Activated CD4-positive, alpha-beta memory T cell treated with anti-CD3 and anti-CD28 coated beads for 36 hours (primary cell): ENCODE results near the gene NCAN. TPM values are rescaled to one million over a fixed set of nuclear protein-coding genes. Genes with fewer than 3 reads are reported as not detected.
"Not testable (repeated sequence)": the region's sequence is repeated elsewhere in the genome, so short reads cannot be mapped to it uniquely, and the experiment has no call there.

Source experiments
- CTCF ChIA-PET: fragments of 350-600 bp; sonication (Branson Sonifier 250); formaldehyde crosslinking; loops from one replicate; lab custom pipeline; 2021; ENCODE audit warnings: antibody characterized with exemption, inconsistent platforms; lab: Charles Lee
- POLR2A ChIA-PET: fragments of 350-600 bp; sonication (Branson Sonifier 250); formaldehyde crosslinking; loops from one replicate; lab custom pipeline; 2021; ENCODE audit warnings: antibody characterized with exemption; lab: Charles Lee
- DNase-seq: peaks from one replicate; pipeline ENCODE4 v3.0.0-alpha.2; 2020
- H3K27ac Mint-ChIP-seq: one replicate; pipeline ENCODE4 v1.8.0; 2021; ENCODE audit warnings: mixed read lengths
- H3K27me3 Mint-ChIP-seq: one replicate; pipeline ENCODE4 v1.8.0; 2021; ENCODE audit warnings: mixed read lengths
- H3K36me3 Mint-ChIP-seq: one replicate; pipeline ENCODE4 v1.8.0; 2021; ENCODE audit warnings: mixed read lengths
- H3K4me1 Mint-ChIP-seq: one replicate; pipeline ENCODE4 v1.8.0; 2021; ENCODE audit warnings: low read depth, mixed read lengths
- H3K4me3 Mint-ChIP-seq: one replicate; pipeline ENCODE4 v1.8.0; 2021; ENCODE audit warnings: mild to moderate bottlenecking, mixed read lengths
- H3K9me3 Mint-ChIP-seq: one replicate; pipeline ENCODE4 v1.8.0; 2021; ENCODE audit warnings: mixed read lengths
- intact Hi-C: fragments of 100-400 bp; cut with micrococcal nuclease; formaldehyde crosslinking; loops from one replicate; pipeline ENCODE4 v1.15.1; 2023
- total RNA-seq, 2 experiments: library from RNA; stranded (reverse); gene quantifications; one replicate each; pipeline ENCODE4 v1.2.3, GENCODE V29; 2021

The NCAN gene
- total RNA-seq, 2 experiments from 2014 or later = 0.05 to 0.07 TPM

DNA sequence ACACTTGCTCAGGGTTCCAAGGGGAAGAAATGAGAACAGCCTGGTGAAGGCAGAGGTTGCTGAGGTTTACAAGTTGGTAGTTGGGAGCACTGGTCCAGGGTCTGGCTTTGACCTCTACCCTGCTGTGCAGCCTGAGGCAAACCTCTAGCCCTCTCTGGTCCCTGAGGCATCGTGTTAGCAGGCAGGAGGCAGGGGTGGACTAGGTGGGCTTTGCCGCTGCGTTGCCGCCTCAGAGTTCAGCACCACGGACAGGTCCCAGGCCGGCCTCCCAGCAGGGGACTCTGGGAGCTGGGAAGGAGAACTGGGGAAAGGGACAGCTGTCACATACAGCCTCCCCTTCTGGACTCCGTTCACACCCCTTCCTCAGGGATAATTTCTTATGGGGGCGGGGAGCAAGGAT lies 3.1 kb downstream of the NCAN start:
- H3K4me3 Mint-ChIP-seq = no peak overlapping the region
- ChIA-PET POLR2A (no interaction called here), CTCF (interaction anchor here (1.1 kb wide), 1 partner anchor 11 kb away, joined by 3 read pairs; no protein-coding TSS in a partner anchor)
- intact Hi-C loops = no loop called here
- H3K27ac Mint-ChIP-seq = no peak overlapping the region
- no peaks in the 10 kb centered on the region for H3K9me3 Mint-ChIP-seq
- DNase-seq = peak; percentile 50
- peaks cover 45% of the 10 kb centered on the region for H3K27me3 Mint-ChIP-seq
- no peaks in the 10 kb centered on the region for H3K36me3 Mint-ChIP-seq
- H3K4me1 Mint-ChIP-seq = peaks cover 3% of the 10 kb centered on the region

GRCh38 chr19:19215792-19216191 lies 4.0 kb downstream of the NCAN start:
- intact Hi-C loops = no loop called here
- ChIA-PET POLR2A (no interaction called here), CTCF (interaction anchor here (1.2 kb wide), 1 partner anchor 146 kb away, joined by 3 read pairs; no protein-coding TSS in a partner anchor)
- no peak for DNase-seq
- H3K36me3 Mint-ChIP-seq = no peaks in the 10 kb centered on the region
- H3K27me3 Mint-ChIP-seq = peaks cover 43% of the 10 kb centered on the region
- no peaks in the 10 kb centered on the region for H3K9me3 Mint-ChIP-seq
- peaks cover 3% of the 10 kb centered on the region for H3K4me1 Mint-ChIP-seq
- no peak overlapping the region for H3K27ac Mint-ChIP-seq
- H3K4me3 Mint-ChIP-seq = no peak overlapping the region

GRCh38 chr19:19217099-19217498 lies 5.3 kb downstream of the NCAN start:
- peaks cover 37% of the 10 kb centered on the region for H3K27me3 Mint-ChIP-seq
- no peaks in the 10 kb centered on the region for H3K9me3 Mint-ChIP-seq
- CTCF ChIA-PET = interaction anchor here (0.5 to 1.2 kb wide), 4 partner anchors 8 to 1210 kb away, joined by 3 read pairs; no protein-coding TSS in a partner anchor
- no peak overlapping the region for H3K4me3 Mint-ChIP-seq
- intact Hi-C loops = no loop called here
- H3K36me3 Mint-ChIP-seq = no peaks in the 10 kb centered on the region
- no peak for DNase-seq
- POLR2A ChIA-PET = no interaction called here
- H3K4me1 Mint-ChIP-seq = peaks cover 3% of the 10 kb centered on the region
- H3K27ac Mint-ChIP-seq = no peak overlapping the region

DNA sequence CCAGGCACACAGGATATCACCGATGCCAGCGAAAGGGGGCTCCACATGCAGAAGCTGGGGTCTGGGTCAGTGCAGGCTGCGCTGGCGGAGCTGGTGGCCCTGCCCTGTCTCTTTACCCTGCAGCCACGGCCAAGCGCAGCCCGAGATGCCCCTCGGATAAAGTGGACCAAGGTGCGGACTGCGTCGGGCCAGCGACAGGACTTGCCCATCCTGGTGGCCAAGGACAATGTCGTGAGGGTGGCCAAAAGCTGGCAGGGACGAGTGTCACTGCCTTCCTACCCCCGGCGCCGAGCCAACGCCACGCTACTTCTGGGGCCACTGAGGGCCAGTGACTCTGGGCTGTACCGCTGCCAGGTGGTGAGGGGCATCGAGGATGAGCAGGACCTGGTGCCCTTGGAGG lies 7.2 kb downstream of the NCAN start:
- CTCF ChIA-PET = no interaction called here
- Mint-ChIP-seq H3K4me3 (no peak overlapping the region), H3K27me3 (peaks cover 20% of the 10 kb centered on the region), H3K4me1 (no peaks in the 10 kb centered on the region), H3K36me3 (no peaks in the 10 kb centered on the region), H3K9me3 (no peaks in the 10 kb centered on the region), H3K27ac (no peak overlapping the region)
- POLR2A ChIA-PET = no interaction called here
- intact Hi-C loops = no loop called here
- no peak for DNase-seq

DNA sequence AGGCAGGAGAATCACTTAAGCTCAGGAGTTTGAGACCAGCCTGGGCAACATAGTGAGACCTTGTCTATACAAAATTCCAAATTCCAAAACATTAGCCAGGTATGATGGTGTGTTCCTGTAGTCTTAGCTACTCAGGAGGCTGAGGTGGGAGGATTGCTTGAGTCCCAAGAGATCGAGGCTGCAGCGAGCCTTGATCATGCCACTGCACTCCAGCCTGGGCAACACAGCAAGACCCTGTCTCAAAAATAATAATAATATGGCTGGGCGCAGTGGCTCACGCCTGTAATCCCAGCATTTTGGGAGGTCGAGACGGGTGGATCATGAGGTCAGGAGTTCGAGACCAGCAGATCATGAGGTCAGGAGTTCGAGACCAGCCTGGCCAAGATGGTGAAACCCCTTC lies 9.2 kb downstream of the NCAN start:
- H3K4me3 Mint-ChIP-seq, DNase-seq, H3K27ac Mint-ChIP-seq, intact Hi-C loops, POLR2A ChIA-PET, H3K9me3 Mint-ChIP-seq, H3K4me1 Mint-ChIP-seq, H3K27me3 Mint-ChIP-seq, H3K36me3 Mint-ChIP-seq: not testable (repeated sequence)
- CTCF ChIA-PET = interaction anchor here (1.4 kb wide), 1 partner anchor 35 kb away, joined by 5 read pairs; no protein-coding TSS in a partner anchor

GRCh38 chr19:19223060-19223459 lies 11.3 kb downstream of the NCAN start:
- H3K4me1 Mint-ChIP-seq = no peaks in the 10 kb centered on the region
- intact Hi-C loops = no loop called here
- no peaks in the 10 kb centered on the region for H3K36me3 Mint-ChIP-seq
- peaks cover 4% of the 10 kb centered on the region for H3K27me3 Mint-ChIP-seq
- ChIA-PET POLR2A (no interaction called here), CTCF (no interaction called here)
- no peak overlapping the region for H3K27ac Mint-ChIP-seq
- no peak for DNase-seq
- no peaks in the 10 kb centered on the region for H3K9me3 Mint-ChIP-seq
- no peak overlapping the region for H3K4me3 Mint-ChIP-seq

GRCh38 chr19:19223636-19224035 lies 11.9 kb downstream of the NCAN start:
- Mint-ChIP-seq H3K4me1 (no peaks in the 10 kb centered on the region), H3K36me3 (no peaks in the 10 kb centered on the region), H3K27me3 (peaks cover 10% of the 10 kb centered on the region), H3K27ac (no peak overlapping the region), H3K9me3 (no peaks in the 10 kb centered on the region), H3K4me3 (no peak overlapping the region)
- no peak for DNase-seq
- POLR2A ChIA-PET = no interaction called here
- intact Hi-C loops = no loop called here
- CTCF ChIA-PET = interaction anchor here (1.2 to 1.6 kb wide), 3 partner anchors 17 to 78 kb away, joined by 4 to 11 read pairs (median 4); partner anchors contain the start of gene NR2C2AP

GRCh38 chr19:19224150-19224851 lies 12.5 kb downstream of the NCAN start:
- peak overlapping the region; percentile 16 for H3K4me3 Mint-ChIP-seq

GRCh38 chr19:19224852-19225494 lies 13.2 kb downstream of the NCAN start:
- peak; percentile 83 for DNase-seq
- Mint-ChIP-seq H3K4me3 (peak overlapping the region; percentile 62), H3K4me1 (no peaks in the 10 kb centered on the region), H3K27ac (no peak overlapping the region), H3K27me3 (peaks cover 13% of the 10 kb centered on the region), H3K36me3 (no peaks in the 10 kb centered on the region), H3K9me3 (no peaks in the 10 kb centered on the region)
- intact Hi-C loops = loop anchor here (1.0 to 5.0 kb wide), 3 partner anchors 39 to 79 kb away; partner anchors contain the start of gene MEF2B
- POLR2A ChIA-PET = no interaction called here
- CTCF ChIA-PET = interaction anchor here (0.6 to 2.1 kb wide), 16 partner anchors 8 to 265 kb away, joined by 3 to 11 read pairs (median 4); partner anchors contain the start of genes BORCS8, NR2C2AP and RFXANK

More at GRCh38 chr19:19224150-19224851, 12.5 kb downstream of the NCAN start:
- Mint-ChIP-seq H3K27me3 (peaks cover 13% of the 10 kb centered on the region), H3K36me3 (no peaks in the 10 kb centered on the region), H3K4me1 (no peaks in the 10 kb centered on the region), H3K9me3 (no peaks in the 10 kb centered on the region), H3K27ac (no peak overlapping the region)
- POLR2A ChIA-PET = no interaction called here
- intact Hi-C loops = no loop called here
- no peak for DNase-seq
- CTCF ChIA-PET = interaction anchor here (0.8 to 2.1 kb wide), 9 partner anchors 10 to 183 kb away, joined by 3 to 11 read pairs (median 4); partner anchors contain the start of genes BORCS8, NR2C2AP and RFXANK

DNA sequence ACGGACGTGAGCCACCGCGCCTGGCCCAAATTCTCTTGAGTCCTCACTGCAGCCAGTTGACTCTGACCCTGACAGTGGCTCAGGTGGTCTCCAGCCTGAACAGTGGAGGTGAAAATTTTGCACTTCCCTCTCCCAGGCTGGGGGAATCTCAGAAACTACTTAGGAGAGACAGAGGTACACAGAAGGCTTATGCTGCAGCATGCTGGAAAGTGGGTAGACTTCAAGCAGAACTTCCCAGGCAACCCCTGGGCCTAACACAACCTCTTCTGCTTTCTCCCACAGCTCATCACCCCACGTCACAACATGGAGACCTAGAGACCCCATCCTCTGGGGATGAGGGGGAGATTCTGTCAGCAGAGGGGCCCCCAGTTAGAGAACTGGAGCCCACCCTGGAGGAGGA lies 14.4 kb downstream of the NCAN start:
- ChIA-PET POLR2A (interaction anchor here (0.9 kb wide), 1 partner anchor 23 kb away, joined by 3 read pairs; the partner anchor contains the start of gene NR2C2AP), CTCF (interaction anchor here (0.9 to 2.1 kb wide), 4 partner anchors 9 to 80 kb away, joined by 3 to 10 read pairs (median 3); partner anchors contain the start of genes BORCS8 and RFXANK)
- H3K36me3 Mint-ChIP-seq = no peaks in the 10 kb centered on the region
- H3K9me3 Mint-ChIP-seq = no peaks in the 10 kb centered on the region
- H3K27ac Mint-ChIP-seq = no peak overlapping the region
- no peak for DNase-seq
- no peak overlapping the region for H3K4me3 Mint-ChIP-seq
- H3K27me3 Mint-ChIP-seq = peaks cover 15% of the 10 kb centered on the region
- intact Hi-C loops = loop anchor here (5.0 kb wide), 1 partner anchor 54 kb away; the partner anchor contains the start of gene MEF2B
- H3K4me1 Mint-ChIP-seq = no peaks in the 10 kb centered on the region

DNA sequence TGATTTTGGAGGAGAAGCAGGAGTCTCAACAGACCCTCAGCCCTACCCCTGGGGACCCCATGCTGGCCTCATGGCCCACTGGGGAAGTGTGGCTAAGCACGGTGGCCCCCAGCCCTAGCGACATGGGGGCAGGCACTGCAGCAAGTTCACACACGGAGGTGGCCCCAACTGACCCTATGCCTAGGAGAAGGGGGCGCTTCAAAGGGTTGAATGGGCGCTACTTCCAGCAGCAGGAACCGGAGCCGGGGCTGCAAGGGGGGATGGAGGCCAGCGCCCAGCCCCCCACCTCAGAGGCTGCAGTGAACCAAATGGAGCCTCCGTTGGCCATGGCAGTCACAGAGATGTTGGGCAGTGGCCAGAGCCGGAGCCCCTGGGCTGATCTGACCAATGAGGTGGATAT lies 14.9 kb downstream of the NCAN start:
- no peak for DNase-seq
- intact Hi-C loops = loop anchor here (5.0 kb wide), 1 partner anchor 54 kb away; the partner anchor contains the start of gene MEF2B
- H3K27ac Mint-ChIP-seq = no peak overlapping the region
- H3K4me3 Mint-ChIP-seq = no peak overlapping the region
- H3K9me3 Mint-ChIP-seq = no peaks in the 10 kb centered on the region
- no peaks in the 10 kb centered on the region for H3K36me3 Mint-ChIP-seq
- POLR2A ChIA-PET = no interaction called here
- CTCF ChIA-PET = interaction anchor here (1.3 kb wide), 1 partner anchor 52 kb away, joined by 6 read pairs; no protein-coding TSS in a partner anchor
- no peaks in the 10 kb centered on the region for H3K4me1 Mint-ChIP-seq
- H3K27me3 Mint-ChIP-seq = peaks cover 15% of the 10 kb centered on the region

GRCh38 chr19:19227217-19227616 lies 15.5 kb downstream of the NCAN start:
- ChIA-PET CTCF (interaction anchor here (1.3 kb wide), 1 partner anchor 53 kb away, joined by 6 read pairs; no protein-coding TSS in a partner anchor), POLR2A (no interaction called here)
- intact Hi-C loops = loop anchor here (5.0 kb wide), 1 partner anchor 55 kb away; the partner anchor contains the start of gene MEF2B
- Mint-ChIP-seq H3K36me3 (no peaks in the 10 kb centered on the region), H3K27me3 (peaks cover 17% of the 10 kb centered on the region), H3K4me3 (no peak overlapping the region), H3K9me3 (no peaks in the 10 kb centered on the region), H3K4me1 (no peaks in the 10 kb centered on the region), H3K27ac (no peak overlapping the region)
- no peak for DNase-seq
